HEK293T (cell line): ENCODE data around the gene FAM53B.

ENCODE experiments used
- ARNT ChIP-seq: fragments of 450-650 bp; IDR thresholded peaks from 2 replicates; pipeline ENCODE4 v1.6.1; 2017; ENCODE audit warnings: mild to moderate bottlenecking
- BHLHE40 ChIP-seq: fragments of 450-650 bp; IDR thresholded peaks from 2 replicates; pipeline ENCODE4 v1.6.1; 2016; ENCODE audit warnings: mild to moderate bottlenecking, moderate library complexity, borderline replicate concordance
- CTBP1 ChIP-seq: fragments of 450-650 bp; IDR thresholded peaks from 2 replicates; pipeline ENCODE4 v1.6.1; 2016; ENCODE audit warnings: borderline replicate concordance
- ELF4 ChIP-seq: fragments of 450-650 bp; IDR thresholded peaks from 2 replicates; pipeline ENCODE4 v1.6.1; 2017; ENCODE audit warnings: antibody characterized with exemption
- FOXA1 ChIP-seq: fragments of 450-650 bp; IDR thresholded peaks from 2 replicates; pipeline ENCODE4 v1.6.1; 2016; ENCODE audit warnings: mild to moderate bottlenecking
- FOXM1 ChIP-seq: fragments of 450-650 bp; IDR thresholded peaks from 2 replicates; pipeline ENCODE4 v1.6.1; 2017; ENCODE audit warnings: mild to moderate bottlenecking, borderline replicate concordance
- HDGF ChIP-seq: fragments of 450-650 bp; IDR thresholded peaks from 2 replicates; pipeline ENCODE4 v1.6.1; 2017; ENCODE audit warnings: antibody characterized with exemption, borderline replicate concordance
- NFRKB ChIP-seq: fragments of 450-650 bp; IDR thresholded peaks from 2 replicates; pipeline ENCODE4 v1.6.1; 2016; ENCODE audit warnings: mild to moderate bottlenecking, moderate library complexity
- SP1 ChIP-seq: fragments of 450-650 bp; IDR thresholded peaks from 2 replicates; pipeline ENCODE4 v1.6.1; 2017
- SUZ12 ChIP-seq: fragments of 450-650 bp; IDR thresholded peaks from 2 replicates; pipeline ENCODE4 v1.6.1; 2016; ENCODE audit warnings: mild to moderate bottlenecking
- TARDBP ChIP-seq: fragments of 450-650 bp; IDR thresholded peaks from 2 replicates; pipeline ENCODE4 v1.6.1; 2016

- no peak for TF ChIP-seq BHLHE40
- TF ChIP-seq FOXA1: no peak
- no peak for TF ChIP-seq TARDBP
- TF ChIP-seq SUZ12: no peak
- TF ChIP-seq FOXM1: no peak
- no peak for TF ChIP-seq CTBP1
- TF ChIP-seq SP1: no peak
- TF ChIP-seq ARNT: no peak
- no peak for TF ChIP-seq HDGF
- TF ChIP-seq ELF4: no peak
- TF ChIP-seq NFRKB: no peak
Measured at GRCh38 chr10:124696446-124697392, 47.5 kb downstream of the FAM53B start.
